HL-60 (cell line): ENCODE results near the gene XXYLT1.

Experiments
- CTCF ChIP-seq: IDR thresholded peaks from one replicate; pipeline ENCODE4 v1.5.1; 2011; ENCODE audit warnings: low read length, control low read depth, inconsistent platforms; ENCODE audit not compliant: insufficient read depth
- POLR2AphosphoS5 ChIP-seq: IDR thresholded peaks from 2 replicates; pipeline ENCODE4 v1.6.1; 2012; ENCODE audit warnings: low read depth
- REST ChIP-seq: IDR thresholded peaks from 2 replicates; pipeline ENCODE4 v1.6.1; 2012; ENCODE audit warnings: low read depth; ENCODE audit not compliant: insufficient replicate concordance

- TF ChIP-seq CTCF: no peak
- no peak for TF ChIP-seq POLR2AphosphoS5
- no peak for TF ChIP-seq REST
Measured at GRCh38 chr3:195081242-195081963, 189.6 kb downstream of the XXYLT1 start.
